ENCODE data around the gene ROPN1B.
"Not testable (repeated sequence)": the region's sequence is repeated elsewhere in the genome, so short reads cannot be mapped to it uniquely, and the experiment has no call there.

ROPN1B gene

DNA sequence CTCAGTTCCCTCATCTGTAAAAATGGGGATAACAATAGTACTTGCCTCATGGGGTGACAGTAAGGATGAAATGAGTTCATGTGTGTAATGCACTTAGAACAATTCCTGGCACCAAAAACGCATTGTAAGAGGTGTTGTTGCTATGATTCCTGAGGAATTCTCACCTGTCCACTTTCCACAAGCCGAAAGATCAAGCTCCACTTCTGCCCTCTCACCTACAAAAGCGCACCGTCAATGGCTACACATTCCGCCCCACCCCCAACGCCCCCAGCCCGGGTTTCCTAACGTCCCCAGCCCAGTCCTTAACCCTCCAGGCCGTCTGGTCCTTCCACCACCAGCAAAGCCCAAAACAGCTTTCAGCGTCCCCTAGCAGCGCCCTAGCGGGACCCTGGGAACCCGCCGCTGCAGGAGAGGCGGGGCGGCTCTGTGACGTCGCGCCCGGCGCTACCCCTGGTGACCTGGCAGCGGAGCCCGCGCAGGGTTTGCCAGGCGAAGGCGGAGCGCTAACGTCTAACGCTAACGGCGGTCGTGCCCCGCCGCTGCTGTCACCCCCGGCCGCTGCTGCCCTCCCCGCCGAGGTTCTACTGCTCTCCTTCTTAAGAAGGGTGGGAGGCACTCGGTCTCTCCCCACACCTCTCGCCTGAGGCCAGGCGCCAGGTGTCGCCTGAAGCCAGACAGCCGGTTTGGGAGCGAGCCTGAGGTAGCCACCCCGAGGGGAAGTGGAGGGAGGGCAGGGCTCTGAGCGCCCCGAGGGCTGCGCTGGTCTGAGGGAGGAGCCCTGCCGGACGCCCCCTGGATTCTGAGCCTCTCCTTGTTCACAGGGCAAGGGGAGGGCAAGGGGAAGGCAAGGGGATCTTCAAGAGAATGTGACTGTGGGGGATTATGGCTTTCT, at the start of gene ROPN1B:
Gene ROPN1B, plus strand, starts transcription at position 478 of the 892 bp plus-strand sequence. CDS start 2,877 bp downstream, outside the sequence.
- DNase-seq: not testable (repeated sequence)

DNA sequence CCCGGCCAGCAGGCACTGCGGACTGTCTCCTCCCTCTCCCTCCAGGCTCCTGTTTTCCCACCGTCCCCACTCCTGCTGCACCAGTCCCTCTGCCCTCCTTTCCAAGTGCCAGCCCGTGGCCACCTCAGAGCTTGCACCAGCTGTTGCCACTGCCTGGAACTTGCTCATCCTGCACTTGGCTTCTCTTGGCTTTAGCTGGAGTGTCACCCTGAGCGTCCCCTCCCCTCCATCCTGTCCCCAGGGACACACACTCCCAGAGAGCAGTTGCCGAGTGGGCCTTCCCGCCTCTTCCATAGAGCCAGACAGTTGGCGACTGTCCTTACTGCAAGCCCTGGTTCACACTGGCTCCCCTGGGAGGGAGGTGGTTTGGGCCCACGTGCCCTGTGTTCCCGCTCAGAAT, 48.8 kb upstream of the ROPN1B start:
- DNase-seq: not testable (repeated sequence)

DNA sequence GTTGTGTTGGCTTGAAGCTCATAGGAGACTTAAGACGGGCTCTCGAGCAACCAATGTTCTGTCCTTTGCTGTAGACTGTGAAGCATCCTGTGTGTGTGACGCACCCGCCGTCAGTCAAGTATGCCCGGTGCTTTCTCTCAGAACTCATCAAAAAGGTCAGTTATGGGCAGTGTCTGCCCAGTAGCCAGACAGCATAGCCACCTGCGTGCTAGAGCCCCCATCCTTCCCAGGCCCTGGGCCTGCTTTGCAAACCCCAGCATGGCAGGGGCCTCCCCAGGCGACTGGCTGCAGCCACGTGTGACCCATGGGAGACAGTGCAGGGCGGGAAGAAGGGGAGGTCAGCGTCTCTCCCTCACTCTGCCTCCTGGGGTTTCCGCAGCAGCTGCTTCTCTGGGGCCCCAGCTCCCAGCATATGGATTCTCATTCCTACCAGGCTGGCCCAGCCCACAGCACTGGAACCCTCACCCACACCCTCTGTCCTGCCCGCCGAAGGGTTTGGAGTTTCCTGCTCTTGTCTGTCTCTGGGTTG, 48.2 kb upstream of the ROPN1B start:
- DNase-seq: not testable (repeated sequence)

DNA sequence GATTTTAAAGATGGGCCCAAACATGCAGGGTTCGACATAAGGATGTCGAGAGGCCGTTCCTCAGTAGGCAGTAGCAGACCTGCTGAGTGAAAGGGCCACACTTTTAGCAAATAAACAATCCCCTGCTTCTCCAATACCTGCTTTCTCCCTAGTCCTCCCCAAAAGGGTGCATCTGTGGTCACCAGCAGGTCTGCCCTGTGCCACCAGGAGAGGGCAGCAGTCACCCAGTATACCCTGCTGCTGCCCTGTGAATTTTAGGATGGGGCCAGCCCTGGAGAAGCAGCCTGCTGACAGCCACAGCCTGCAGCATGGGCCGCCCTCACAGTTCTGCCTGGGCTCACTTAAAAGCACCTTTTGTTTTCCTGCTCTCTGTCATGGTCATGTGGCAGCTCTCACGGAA, 47.3 kb upstream of the ROPN1B start:
- DNase-seq: not testable (repeated sequence)

DNA sequence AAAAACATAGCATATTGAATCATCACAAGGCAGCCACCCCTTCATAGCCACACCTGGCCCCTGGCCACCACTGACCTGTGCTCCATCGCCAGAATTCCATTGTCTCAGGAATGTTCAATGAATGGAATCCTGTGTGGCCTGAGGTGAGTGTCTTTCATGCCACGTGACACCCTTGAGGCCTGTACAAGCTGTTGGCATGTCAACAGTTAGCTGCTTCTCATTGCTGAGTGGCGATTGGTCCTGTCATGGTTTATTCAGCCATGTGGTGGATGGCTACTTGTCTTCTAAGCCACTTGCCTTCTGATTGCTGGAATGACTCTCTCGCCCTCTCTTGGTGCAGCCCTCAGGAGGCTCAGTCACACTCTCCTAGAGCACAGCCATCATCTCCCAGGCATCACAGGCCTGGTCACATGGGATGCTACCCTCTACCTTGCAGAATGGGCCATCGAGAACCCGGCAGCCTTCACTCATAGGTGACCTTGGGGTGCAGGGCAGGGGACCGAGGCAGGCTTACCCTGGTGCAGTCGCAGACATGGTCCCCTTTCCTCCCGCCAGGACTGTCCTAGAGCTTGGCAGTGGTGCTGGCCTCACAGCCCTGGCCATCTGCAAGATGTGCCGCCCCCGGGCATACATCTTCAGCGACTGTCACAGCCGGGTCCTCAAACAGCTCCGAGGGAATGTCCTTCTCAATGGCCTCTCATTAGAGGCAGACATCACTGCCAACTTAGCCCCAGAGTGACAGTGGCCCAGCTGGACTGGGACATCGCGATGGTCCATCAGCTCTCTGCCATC, 45.5 kb upstream of the ROPN1B start:
- DNase-seq: not testable (repeated sequence)

DNA sequence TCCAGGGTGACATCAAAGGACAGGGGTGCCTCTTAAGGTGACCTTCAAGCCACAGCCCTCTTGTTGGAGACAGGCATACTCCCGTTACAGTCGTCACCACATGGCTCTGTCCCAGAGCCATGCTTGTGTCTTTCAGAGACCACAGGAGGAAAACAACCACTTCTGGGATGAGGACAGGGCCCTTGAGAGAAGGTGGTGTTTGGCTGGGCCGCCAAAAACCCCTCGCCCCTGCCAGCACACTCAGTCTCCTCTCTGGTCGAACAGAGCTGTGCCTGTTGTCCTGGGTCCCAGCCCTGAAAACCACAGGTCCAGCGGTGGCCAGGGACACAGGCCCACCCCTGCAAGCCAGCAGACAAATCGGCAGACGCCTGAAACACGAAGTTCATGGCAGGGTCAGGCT, 44.7 kb upstream of the ROPN1B start:
- DNase-seq: not testable (repeated sequence)

DNA sequence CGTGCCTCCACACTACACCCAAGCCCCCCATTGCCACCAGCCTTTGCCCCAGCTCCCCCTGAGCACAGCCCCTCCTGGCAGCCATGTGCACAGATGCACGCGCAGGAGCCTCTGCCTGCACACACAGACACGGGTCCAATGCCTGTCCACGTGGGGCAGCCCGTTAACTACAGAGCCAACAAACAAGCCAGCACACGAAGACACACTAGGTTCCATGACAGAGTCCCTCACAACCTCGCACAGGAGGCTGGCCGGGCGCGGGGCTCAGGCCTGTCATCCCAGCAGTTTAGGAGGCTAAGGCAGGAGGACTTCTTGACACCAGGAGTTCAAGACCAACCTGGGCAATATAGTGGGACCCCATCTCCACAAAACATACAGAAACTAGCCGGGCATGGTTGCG, 43.3 kb upstream of the ROPN1B start:
- DNase-seq: not testable (repeated sequence)

DNA sequence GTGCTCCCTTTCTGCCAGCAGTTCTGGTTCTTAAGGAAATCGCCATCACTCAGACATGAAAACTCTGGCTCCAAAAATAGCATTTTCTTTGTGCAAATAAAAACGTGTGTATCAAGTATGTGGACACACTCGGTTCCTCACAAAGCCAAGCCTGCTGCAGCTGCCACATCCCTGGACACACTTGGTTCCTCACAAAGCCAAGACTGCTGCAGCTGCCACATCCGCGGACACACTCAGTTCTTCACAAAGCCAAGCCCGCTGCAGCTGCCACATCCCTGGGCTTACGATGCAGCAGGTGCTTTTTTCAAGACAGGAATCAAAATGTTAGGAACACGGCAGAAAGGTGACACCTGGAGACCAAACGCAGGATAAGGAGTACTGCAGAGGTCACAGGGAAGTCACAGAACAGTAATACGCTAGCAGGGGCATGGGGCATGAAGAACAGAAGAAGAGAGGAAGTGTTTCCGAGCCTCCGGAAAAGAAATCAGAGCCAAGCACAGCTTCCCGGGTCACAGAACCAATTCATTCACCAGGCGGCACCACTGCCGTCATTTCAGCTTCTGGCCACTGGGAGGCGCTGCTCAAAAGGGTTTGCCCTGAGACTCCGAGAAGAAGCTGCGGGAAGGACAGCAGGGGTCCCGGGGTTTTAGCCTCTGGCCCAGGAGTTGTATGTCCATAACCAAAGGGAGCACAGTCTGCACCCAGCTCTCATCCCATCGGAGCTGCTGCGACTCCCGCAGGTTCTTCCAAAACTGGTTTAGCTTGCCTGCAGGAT, 40.0 kb upstream of the ROPN1B start:
- DNase-seq: peak; percentile 42

DNA sequence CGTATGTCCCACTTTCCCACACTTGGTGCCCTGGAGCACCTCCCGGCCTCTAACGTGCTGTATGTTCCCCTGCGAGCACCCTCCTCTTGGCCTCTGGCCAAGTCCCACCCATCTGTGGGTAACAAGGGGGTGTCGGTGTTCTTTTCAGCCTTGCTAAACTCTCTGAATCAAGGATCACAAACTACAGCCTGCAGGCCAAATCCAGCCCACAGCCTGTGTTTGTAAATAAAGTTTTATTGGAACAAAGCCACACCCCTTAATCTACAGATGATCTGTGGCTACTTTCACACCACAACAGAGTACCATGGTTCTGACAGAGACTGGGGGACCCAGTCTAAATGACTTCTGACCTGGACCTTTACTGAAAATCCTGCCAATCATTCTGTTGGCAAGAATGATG, 39.2 kb upstream of the ROPN1B start:
- not testable (repeated sequence) for DNase-seq

DNA sequence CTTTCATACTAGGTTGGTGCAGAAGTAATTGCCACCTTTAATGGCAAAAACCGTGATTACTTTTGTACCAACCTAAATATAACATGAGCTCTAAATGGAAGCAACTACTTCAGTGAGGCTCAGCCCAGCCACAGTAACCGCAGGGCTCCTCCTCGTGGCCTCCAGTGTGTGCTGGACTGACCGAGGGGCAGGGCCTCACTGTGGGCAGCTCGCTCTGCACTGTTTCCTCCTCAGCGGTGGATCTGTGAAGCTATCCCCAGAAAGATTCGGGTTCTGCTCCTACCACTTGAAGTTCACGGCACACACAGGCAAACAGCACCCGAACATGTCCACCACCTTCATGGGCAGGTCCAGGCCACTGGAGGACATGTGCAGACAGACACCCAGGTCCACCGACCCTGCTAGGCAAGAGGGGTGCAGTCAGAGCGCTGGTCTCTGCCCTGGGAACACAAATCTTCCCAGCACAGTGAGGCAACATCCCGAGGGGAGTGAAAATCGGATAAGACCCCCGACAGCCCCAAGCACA, 37.6 kb upstream of the ROPN1B start:
- DNase-seq: not testable (repeated sequence)

DNA sequence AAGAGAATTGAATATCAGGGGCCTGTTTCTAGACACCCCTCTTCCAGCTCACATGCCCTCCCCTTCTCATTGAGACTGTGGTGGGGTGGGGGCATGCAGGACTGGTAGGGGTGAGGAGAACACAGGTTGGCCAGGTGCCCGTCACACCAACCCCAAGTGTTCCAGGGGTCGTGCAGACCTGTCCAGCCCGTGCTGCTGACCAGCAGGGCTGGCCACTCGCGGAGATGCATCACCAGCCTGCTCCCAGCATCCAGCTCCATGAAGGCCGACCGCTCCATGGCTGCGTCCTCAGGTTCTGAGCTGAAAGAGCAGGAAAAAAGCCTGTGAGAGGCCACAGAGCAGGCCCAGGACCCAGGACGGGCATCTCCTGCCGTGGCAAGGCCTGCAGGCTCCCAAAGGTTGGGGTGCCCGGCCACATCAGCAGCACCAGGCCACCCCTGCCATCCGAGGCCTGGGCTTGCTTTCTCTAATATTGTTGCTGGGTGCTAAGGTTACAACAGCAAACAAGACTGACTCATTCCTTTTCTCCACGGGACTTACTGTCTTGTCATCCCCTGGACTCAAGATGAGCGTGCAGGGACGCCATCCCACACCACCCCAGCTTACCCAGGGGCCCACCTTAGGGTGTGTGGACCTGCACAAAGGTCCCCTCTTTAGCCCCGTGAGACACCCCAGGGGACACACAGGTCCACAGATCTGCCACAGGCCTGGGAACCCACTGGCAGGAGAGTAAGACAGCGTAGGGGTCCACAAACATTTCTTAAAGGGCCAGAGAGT, 35.4 kb upstream of the ROPN1B start:
- DNase-seq: not testable (repeated sequence)

DNA sequence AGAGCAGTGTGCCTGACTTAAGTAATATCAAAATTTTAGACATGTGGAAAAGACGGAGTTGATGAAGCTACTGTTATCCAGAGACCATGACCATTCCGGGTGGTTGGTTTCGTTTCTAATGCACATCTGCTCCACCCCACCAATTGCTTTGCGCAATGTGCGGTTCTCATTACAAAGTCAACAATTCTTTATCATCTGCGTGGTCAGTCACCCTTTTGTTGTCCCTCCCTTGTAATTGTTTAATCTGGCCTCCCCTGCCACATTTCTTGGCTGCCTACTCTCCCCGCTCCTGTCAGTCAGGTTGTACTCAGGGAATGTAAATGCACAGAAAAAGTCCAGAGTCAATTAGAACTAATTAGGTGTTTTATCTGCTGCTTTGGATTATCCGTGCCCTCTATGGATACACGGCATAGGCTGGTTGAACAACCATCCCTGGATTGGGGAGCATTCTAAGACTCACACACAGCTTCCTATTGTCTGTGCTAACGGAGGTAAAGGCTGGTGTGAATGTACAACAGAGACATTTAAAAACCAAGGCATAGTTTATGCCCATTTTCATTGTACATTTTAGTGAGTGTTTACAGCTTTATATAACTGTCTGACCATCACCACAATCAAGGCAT, 33.6 kb upstream of the ROPN1B start:
- not testable (repeated sequence) for DNase-seq

DNA sequence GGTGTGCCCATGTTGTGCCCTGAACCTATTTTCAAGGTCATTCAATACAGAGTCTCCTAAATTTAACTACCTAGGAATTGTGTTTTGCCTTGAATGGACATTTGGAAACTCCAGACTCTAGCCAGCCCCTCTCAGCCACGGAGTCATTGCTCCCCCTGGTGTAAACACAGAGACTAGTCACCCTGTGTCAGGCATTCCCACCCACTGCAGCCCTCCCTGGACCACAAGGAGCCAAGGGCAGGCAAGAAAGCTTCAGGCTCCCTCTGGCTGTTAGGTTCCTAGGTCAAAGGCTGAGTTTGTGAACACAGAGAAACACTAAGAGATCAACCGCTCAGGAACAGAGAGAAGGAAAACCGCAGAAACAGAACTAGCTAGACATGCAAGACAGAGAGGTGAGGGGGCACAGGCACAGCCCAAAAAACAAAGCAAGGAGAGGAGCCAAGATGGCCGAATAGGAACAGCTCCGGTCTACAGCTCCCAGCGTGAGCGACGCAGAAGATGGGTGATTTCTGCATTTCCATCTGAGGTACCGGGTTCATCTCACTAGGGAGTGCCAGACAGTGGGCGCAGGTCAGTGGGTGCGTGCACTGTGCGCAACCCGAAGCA, 32.7 kb upstream of the ROPN1B start:
- DNase-seq: not testable (repeated sequence)

DNA sequence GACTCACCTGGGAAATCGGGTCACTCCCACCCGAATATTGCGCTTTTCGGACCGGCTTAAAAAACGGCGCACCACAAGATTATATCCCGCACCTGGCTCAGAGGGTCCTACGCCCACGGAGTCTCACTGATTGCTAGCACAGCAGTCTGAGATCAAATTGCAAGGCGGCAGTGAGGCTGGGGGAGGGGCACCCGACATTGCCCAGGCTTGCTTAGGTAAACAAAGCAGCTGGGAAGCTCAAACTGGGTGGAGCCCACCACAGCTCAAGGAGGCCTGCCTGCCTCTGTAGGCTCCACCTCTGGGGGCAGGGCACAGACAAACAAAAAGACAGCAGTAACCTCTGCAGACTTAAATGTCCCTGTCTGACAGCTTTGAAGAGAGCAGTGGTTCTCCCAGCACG, 32.1 kb upstream of the ROPN1B start:
- not testable (repeated sequence) for DNase-seq

DNA sequence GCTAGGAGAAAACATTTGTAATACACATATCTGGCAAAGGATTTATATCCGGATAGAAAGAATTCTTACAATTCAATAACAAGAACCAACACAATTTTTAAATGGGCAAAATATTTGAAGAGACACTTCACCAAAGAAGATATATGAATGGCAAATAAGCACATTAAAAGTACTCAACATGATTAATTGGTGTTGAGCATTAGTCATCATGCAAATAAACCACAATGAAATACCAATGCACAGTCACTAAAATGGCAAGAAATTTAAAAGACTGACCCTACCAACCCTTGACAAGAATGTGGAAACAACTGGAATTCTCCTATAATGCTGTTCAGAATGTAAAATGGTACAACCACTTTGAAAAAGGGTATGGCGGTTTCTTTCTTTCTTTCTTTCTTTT, 21.2 kb upstream of the ROPN1B start:
- not testable (repeated sequence) for DNase-seq

DNA sequence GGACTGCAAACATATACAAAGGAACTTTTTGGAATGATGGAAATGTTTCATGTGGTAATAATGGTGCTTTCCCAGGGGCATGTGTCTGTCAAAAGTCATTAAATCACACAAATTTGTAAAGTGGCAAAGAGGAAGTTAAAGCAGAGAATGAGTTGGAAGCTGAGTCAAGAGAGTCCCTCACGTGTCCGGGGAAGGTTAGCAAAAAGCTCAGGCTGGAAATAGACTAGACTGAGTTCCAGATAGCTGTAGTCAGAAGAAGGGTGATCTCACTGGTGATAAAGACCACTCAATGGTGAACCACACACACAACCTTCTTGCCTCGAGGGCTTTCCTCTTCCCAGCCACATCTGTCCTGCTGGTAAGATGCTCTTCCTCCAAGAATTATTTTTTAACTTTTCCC, 20.1 kb upstream of the ROPN1B start:
- not testable (repeated sequence) for DNase-seq

DNA sequence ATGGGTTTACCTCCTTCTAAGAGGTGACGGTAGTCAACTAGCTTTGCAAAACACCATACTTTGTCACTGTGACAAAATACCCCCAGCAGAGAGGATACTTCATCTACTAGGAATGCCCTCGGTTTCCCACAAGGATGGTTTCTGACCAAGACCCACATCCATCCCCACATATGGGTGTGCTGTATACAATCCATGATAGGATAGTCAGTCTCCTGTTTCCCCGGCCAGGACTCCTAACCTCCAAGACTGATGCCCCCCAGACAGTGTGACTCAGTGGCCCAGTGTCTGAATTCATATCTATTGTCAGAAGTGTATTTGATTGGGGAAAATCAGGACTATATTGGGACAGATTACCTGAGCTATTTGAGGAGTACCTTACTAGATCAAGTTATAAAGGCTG, 17.8 kb upstream of the ROPN1B start:
- not testable (repeated sequence) for DNase-seq

DNA sequence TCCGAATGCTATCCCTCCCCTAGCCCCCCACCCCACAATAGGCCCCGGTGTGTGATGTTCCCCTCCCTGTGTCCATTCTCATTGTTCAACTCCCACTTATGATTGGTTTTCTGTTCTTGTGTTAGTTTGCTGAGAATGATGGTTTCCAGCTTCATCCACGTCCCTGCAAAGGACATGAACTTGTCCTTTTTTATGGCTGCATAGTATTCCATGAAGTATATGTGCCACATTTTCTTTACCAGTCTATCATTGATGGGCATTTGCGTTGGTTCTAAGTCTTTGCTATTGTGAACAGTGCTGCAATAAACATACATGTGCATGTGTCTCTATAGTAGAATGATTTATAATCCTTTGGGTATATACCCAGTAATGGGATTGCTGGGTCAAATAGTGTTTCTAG, 12.0 kb upstream of the ROPN1B start:
- DNase-seq: not testable (repeated sequence)

DNA sequence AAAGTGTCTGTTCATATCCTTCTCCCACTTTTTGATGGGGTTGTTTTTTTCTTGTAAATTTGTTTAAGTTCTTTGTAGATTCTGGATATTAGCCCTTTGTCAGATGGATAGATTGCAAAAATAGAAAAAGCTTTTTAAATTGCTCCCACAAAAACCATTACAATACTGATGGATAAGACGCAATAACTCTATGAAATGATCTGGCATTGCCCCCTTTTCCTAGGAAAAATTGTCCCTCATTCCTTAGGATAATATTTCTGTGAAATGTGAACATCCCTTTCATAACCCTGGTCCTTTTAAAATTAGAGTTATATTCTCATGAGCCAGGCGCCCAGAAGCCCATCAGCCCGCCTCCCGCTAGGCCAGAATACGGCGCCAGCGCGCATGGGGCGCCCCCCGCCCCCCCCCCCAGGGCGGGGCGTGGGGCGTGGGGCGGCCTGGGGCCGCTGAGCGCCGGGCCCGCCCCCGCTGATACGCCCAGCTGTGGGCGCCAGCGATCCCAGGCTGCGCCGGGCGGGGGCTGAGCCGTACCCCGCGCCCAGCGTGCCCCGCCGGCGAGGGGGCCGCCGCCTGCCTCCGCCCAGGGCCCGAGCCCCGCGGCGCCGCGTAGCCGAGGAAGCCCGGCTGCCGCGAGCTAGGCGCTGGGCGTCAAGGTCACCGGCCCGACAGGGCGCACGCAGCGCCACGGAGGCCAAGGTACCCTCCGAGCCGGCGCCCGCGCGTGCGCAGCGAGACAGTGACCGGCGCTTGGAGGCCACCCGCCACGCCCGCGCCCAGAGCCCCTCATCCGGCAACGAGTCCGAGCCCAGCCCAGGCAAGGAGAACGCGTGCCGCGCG, 11.1 kb upstream of the ROPN1B start:
- DNase-seq: no peak

Measured in NCI-H1092 (cell line).